H1 (cell line): Measurements from ENCODE around the gene PHLPP1. TPM values are rescaled to one million over a fixed set of nuclear protein-coding genes. Genes with fewer than 3 reads are reported as not detected.

ENCODE experiments used
- CTCF ChIA-PET: fragments of 300-600 bp; sonication (Branson Sonifier 250); formaldehyde crosslinking; loops from one replicate; lab custom pipeline; 2021; ENCODE audit not compliant: partially characterized antibody; lab: Charles Lee
- POLR2A ChIA-PET: fragments of 300-600 bp; sonication (Branson Sonifier 250); formaldehyde crosslinking; loops from one replicate; lab custom pipeline; 2021; ENCODE audit warnings: inconsistent platforms; ENCODE audit not compliant: partially characterized antibody; lab: Charles Lee
- DNase-seq, 2 experiments: peaks; one replicate each; pipeline versions ENCODE4 v3.0.0 to v3.0.0-alpha.2; 2010 to 2022; ENCODE audit warnings: low spot score in 2 of 2, low read depth in 1 of 2, mixed read lengths in 1 of 2
- FAIRE-seq: peaks from 2 replicates; lab custom pipeline; 2011; peaks lifted over from hg19 to GRCh38; lab: Jason Lieb, UNC
- H2AFZ ChIP-seq: 2 replicates; pipeline ENCODE4 v1.8.1; 2012; ENCODE audit warnings: low read length, inconsistent platforms
- H2AK5ac ChIP-seq: 2 replicates; pipeline ENCODE4 v1.6.1; 2013; ENCODE audit warnings: low read depth, low read length
- H2BK120ac ChIP-seq: replicated peaks from 2 replicates; pipeline ENCODE3; 2013; ENCODE audit warnings: low read depth, low read length, inconsistent platforms
- H2BK12ac ChIP-seq: 2 replicates; pipeline ENCODE4 v1.6.1; 2013; ENCODE audit warnings: low read depth, low read length
- H2BK15ac ChIP-seq: 2 replicates; pipeline ENCODE4 v1.6.1; 2013; ENCODE audit warnings: low read length
- H2BK20ac ChIP-seq: 2 replicates; pipeline ENCODE4 v1.6.1; 2013; ENCODE audit warnings: low read length
- H2BK5ac ChIP-seq: 2 replicates; pipeline ENCODE4 v1.6.1; 2013; ENCODE audit warnings: low read depth, low read length
- H3K14ac ChIP-seq: 2 replicates; pipeline ENCODE4 v1.6.1; 2013; ENCODE audit warnings: inconsistent platforms; ENCODE audit not compliant: insufficient read length
- H3K18ac ChIP-seq: 2 replicates; pipeline ENCODE4 v1.6.1; 2013; ENCODE audit warnings: low read length; ENCODE audit errors: extremely low read depth
- H3K23ac ChIP-seq: 2 replicates; pipeline ENCODE4 v1.6.1; 2013; ENCODE audit warnings: inconsistent platforms; ENCODE audit not compliant: insufficient read length
- H3K23me2 ChIP-seq: 2 replicates; pipeline ENCODE4 v1.6.1; 2013; ENCODE audit warnings: low read depth, low read length
- H3K27ac ChIP-seq: 2 replicates; pipeline ENCODE4 v1.6.1; 2011; ENCODE audit warnings: low read depth, low read length, inconsistent platforms
- H3K27me3 ChIP-seq, 4 experiments: replicated peaks in 1 of 4; 1 replicate in 1 of 4; 2 replicates in 3 of 4; pipeline versions ENCODE4 v1.6.1 to v1.8.1; 2011 to 2013; ENCODE audit warnings: low read length in 3 of 4, mild to moderate bottlenecking in 3 of 4, inconsistent platforms in 2 of 4, mixed read lengths in 2 of 4, moderate library complexity in 1 of 4; ENCODE audit not compliant: control insufficient read depth in 3 of 4, insufficient read depth in 3 of 4; ENCODE audit errors: extremely low read depth in 1 of 4
- H3K36me3 ChIP-seq, 4 experiments: 2 replicates each; pipeline versions ENCODE4 v1.6.1 to v1.8.1; 2011 to 2013; ENCODE audit warnings: mild to moderate bottlenecking in 4 of 4, low read length in 3 of 4, moderate library complexity in 2 of 4, control low read depth in 1 of 4, inconsistent platforms in 1 of 4; ENCODE audit not compliant: insufficient read depth in 4 of 4, control insufficient read depth in 2 of 4
- H3K4ac ChIP-seq: replicated peaks from 2 replicates; pipeline ENCODE3; 2013; ENCODE audit warnings: low read length, low read depth, mixed read lengths, inconsistent platforms; ENCODE audit not compliant: insufficient read length
- H3K4me1 ChIP-seq, 4 experiments: replicated peaks in 1 of 4; 1 replicate in 1 of 4; 2 replicates in 3 of 4; pipeline versions ENCODE4 v1.6.1 to v1.8.1; 2011 to 2013; ENCODE audit warnings: low read length in 3 of 4, inconsistent platforms in 2 of 4, mixed read lengths in 1 of 4; ENCODE audit not compliant: insufficient read depth in 4 of 4, control insufficient read depth in 3 of 4
- H3K4me2 ChIP-seq, 2 experiments: 2 replicates each; pipeline versions ENCODE4 v1.6.1 to v1.8.1; 2011 to 2013; ENCODE audit warnings: low read depth in 2 of 2, low read length in 2 of 2, control low read depth in 1 of 2, inconsistent platforms in 1 of 2, mild to moderate bottlenecking in 1 of 2; ENCODE audit not compliant: insufficient read depth in 1 of 2
- H3K4me3 ChIP-seq, 4 experiments: fragments of 200-600, 300-600 bp in 1 of 4; sonication (generic), shearing (Covaris generic), sonication (Bioruptor Twin) in 1 of 4; 2 replicates each; pipeline versions ENCODE4 v1.5.1 to v1.8.1; 2011 to 2016; ENCODE audit warnings: low read length in 4 of 4, low read depth in 3 of 4, control low read depth in 2 of 4, inconsistent platforms in 2 of 4, mild to moderate bottlenecking in 2 of 4, mixed read lengths in 1 of 4, moderate library complexity in 1 of 4; ENCODE audit not compliant: insufficient read depth in 2 of 4; ENCODE audit errors: extremely low read depth in 1 of 4
- H3K56ac ChIP-seq: replicated peaks from 2 replicates; pipeline ENCODE3; 2013; ENCODE audit warnings: low read depth, mild to moderate bottlenecking, mixed read lengths, low read length, inconsistent platforms; ENCODE audit not compliant: insufficient read length
- H3K79me1 ChIP-seq: 2 replicates; pipeline ENCODE4 v1.6.1; 2013; ENCODE audit warnings: low read depth, low read length, control low read depth
- H3K79me2 ChIP-seq, 2 experiments: 2 replicates each; pipeline versions ENCODE4 v1.6.1 to v1.8.1; 2012 to 2013; ENCODE audit warnings: low read length in 2 of 2, mild to moderate bottlenecking in 2 of 2, inconsistent platforms in 1 of 2; ENCODE audit not compliant: insufficient read depth in 2 of 2, control insufficient read depth in 1 of 2
- H3K9ac ChIP-seq, 4 experiments: replicated peaks in 1 of 4; 1 replicate in 1 of 4; 2 replicates in 3 of 4; pipeline versions ENCODE4 v1.6.1 to v1.8.1; 2011 to 2013; ENCODE audit warnings: low read depth in 3 of 4, low read length in 3 of 4, control low read depth in 2 of 4, mild to moderate bottlenecking in 2 of 4, moderate library complexity in 2 of 4, inconsistent platforms in 1 of 4; ENCODE audit errors: extremely low read depth in 1 of 4
- H3K9me3 ChIP-seq, 2 experiments: 2 replicates each; pipeline versions ENCODE4 v1.6.1 to v1.8.1; 2012 to 2013; ENCODE audit warnings: mild to moderate bottlenecking in 2 of 2, moderate library complexity in 2 of 2, control low read depth in 1 of 2, inconsistent platforms in 1 of 2, low read depth in 1 of 2, low read length in 1 of 2, mixed read lengths in 1 of 2; ENCODE audit not compliant: insufficient read depth in 2 of 2
- H4K20me1 ChIP-seq, 2 experiments: replicated peaks in 1 of 2; 2 replicates each; pipeline versions ENCODE3 to v1.8.1; 2011 to 2013; ENCODE audit warnings: inconsistent platforms in 2 of 2, low read length in 2 of 2, mild to moderate bottlenecking in 1 of 2; ENCODE audit not compliant: insufficient read depth in 2 of 2, control insufficient read depth in 1 of 2
- H4K5ac ChIP-seq: 2 replicates; pipeline ENCODE4 v1.6.1; 2013; ENCODE audit warnings: low read length, low read depth, mixed read lengths, inconsistent platforms; ENCODE audit not compliant: insufficient read length
- H4K8ac ChIP-seq: 2 replicates; pipeline ENCODE4 v1.8.0; 2013; ENCODE audit warnings: mild to moderate bottlenecking, moderate library complexity, low read length, inconsistent platforms; ENCODE audit not compliant: insufficient read depth; ENCODE audit errors: extremely low read depth
- H4K91ac ChIP-seq: replicated peaks from 2 replicates; pipeline ENCODE3; 2013; ENCODE audit warnings: low read length, mixed read lengths, inconsistent platforms; ENCODE audit not compliant: insufficient read length
- RBBP5 ChIP-seq: IDR thresholded peaks from 2 replicates; pipeline ENCODE4 v1.7.1; 2012; ENCODE audit warnings: low read depth, mild to moderate bottlenecking, inconsistent platforms, low read length, moderate library complexity, borderline replicate concordance
- polyA plus RNA-seq, 7 experiments: library from polyadenylated mRNA; depleted of rRNA in 3 of 7; stranded (reverse) in 5 of 7; unstranded in 2 of 7; fragments of >200 nt in 5 of 7; fragments of 200-250 nt in 2 of 7; gene quantifications; 1 replicate in 5 of 7; 2 replicates in 1 of 7; 4 replicates in 1 of 7; pipeline versions ENCODE4 v1.2.1 to v1.2.3, GENCODE V29; 2011 to 2013; ENCODE audit warnings: missing spikeins in 2 of 7, mixed read lengths in 2 of 7
- total RNA-seq: library from RNA; stranded (reverse); fragmentation: NEBNext Ultra II Directional; extraction: Animal tissue kit (Norgen Biotek cat#: 25700); gene quantifications from 2 replicates; pipeline ENCODE4 v1.2.1, GENCODE V29; 2021

The PHLPP1 gene
- total and polyA plus RNA-seq, 2 of the 8 experiments (the other 6 are each of a cell fraction or from before 2014, with no cell fraction given): 28.0 to 66.3 TPM

GRCh38 chr18:62865498-62865897 lies 150.2 kb downstream of the PHLPP1 start:
- no peak overlapping the region for H2BK12ac ChIP-seq
- H3K9me3 ChIP-seq: no peaks in the 10 kb centered on the region
- H4K20me1 ChIP-seq: no peaks in the 10 kb centered on the region
- H4K5ac ChIP-seq: no peak overlapping the region
- H3K79me1 ChIP-seq: 0 out of 2 replicates have a peak, but pooled peaks cover 2% of the 10 kb centered on the region
- peaks cover 0 to 35% of the 10 kb centered on the region in 2 experiments; a peak in 2 of 4 replicates for H3K79me2 ChIP-seq
- no peak for FAIRE-seq
- no peak overlapping the region for H4K8ac ChIP-seq
- H3K27me3 ChIP-seq: no peaks in the 10 kb centered on the region
- H3K18ac ChIP-seq: no peak overlapping the region
- H2BK20ac ChIP-seq: no peak overlapping the region
- no peaks in the 10 kb centered on the region for H3K23me2 ChIP-seq
- H2BK120ac ChIP-seq: no peak overlapping the region
- H3K4ac ChIP-seq: no peak overlapping the region
- no peak overlapping the region for H2AFZ ChIP-seq
- no peak for DNase-seq
- no peak overlapping the region for H2AK5ac ChIP-seq
- H4K91ac ChIP-seq: no peak overlapping the region
- H2BK5ac ChIP-seq: no peak overlapping the region
- no peak overlapping the region for H3K4me2 ChIP-seq
- H3K4me3 ChIP-seq: no peak overlapping the region
- no peak overlapping the region for H2BK15ac ChIP-seq
- ChIA-PET CTCF (interaction anchor here (1.0 to 1.4 kb wide), 2 partner anchors 14 to 24 kb away, joined by 3 read pairs; no protein-coding TSS in a partner anchor), POLR2A (no interaction called here)
- H3K23ac ChIP-seq: no peak overlapping the region
- no peak for TF ChIP-seq RBBP5
- H3K36me3 ChIP-seq: peaks cover under 1 to 7% (median 3%) of the 10 kb centered on the region in 4 experiments; a peak in 3 of 8 replicates
- H3K14ac ChIP-seq: no peak overlapping the region
- no peaks in the 10 kb centered on the region for H3K4me1 ChIP-seq
- H3K9ac ChIP-seq: no peak overlapping the region
- H3K56ac ChIP-seq: no peak overlapping the region
- no peak overlapping the region for H3K27ac ChIP-seq
